GM13977 (cell line): ENCODE results near the gene CKS1B.
"Not testable (repeated sequence)": the region's sequence is repeated elsewhere in the genome, so short reads cannot be mapped to it uniquely, and the experiment has no call there.

ENCODE experiments used
- DNase-seq: peaks from one replicate; pipeline ENCODE4 v3.0.0; 2012; ENCODE audit warnings: low spot score
- CTCF ChIP-seq: IDR thresholded peaks from 2 replicates; pipeline ENCODE4 v1.5.1; 2012; ENCODE audit warnings: mild to moderate bottlenecking, control low read depth; ENCODE audit not compliant: insufficient read depth; ENCODE audit errors: extremely low read depth, missing control alignments
- in situ Hi-C: fragments of 300-500 bp; cut with MboI; formaldehyde crosslinking; loops from one replicate; pipeline ENCODE4 v1.12.0; 2022; ENCODE audit warnings: low sequenced_read_pairs, low pct_unique_long_range_greater_than_20kb, mixed read lengths, inconsistent platforms; ENCODE audit not compliant: unreplicated experiment

Gene CKS1B

GRCh38 chr1:154974808-154975408, 427 bp downstream of the CKS1B start:
- no peak for TF ChIP-seq CTCF
- peak; percentile 89 for DNase-seq
- in situ Hi-C loops: no loop called here

- in situ Hi-C loops: no loop called here
- DNase-seq: peak; percentile 55
- TF ChIP-seq CTCF: no peak
Measured at GRCh38 chr1:154975409-154976059, 1.1 kb downstream of the CKS1B start.

DNA sequence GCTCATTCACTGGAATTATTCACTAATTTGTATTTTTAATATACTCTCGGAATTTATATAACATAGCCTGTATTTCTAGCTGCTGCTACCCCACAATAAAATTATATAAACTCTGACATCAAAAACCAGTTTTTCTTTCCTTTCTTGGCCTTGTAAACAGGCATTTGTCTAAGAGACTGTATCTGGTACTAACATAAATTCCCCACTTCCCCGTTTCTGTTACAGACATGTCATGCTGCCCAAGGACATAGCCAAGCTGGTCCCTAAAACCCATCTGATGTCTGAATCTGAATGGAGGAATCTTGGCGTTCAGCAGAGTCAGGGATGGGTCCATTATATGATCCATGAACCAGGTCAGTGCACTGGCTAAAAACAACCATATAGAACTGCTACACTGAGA, 3.3 kb downstream of the CKS1B start:
- DNase-seq: not testable (repeated sequence)

GRCh38 chr1:154978360-154978759, 3.9 kb downstream of the CKS1B start:
- no peak for TF ChIP-seq CTCF
- DNase-seq: no peak
- in situ Hi-C loops: no loop called here

More for the DNA sequence above, 3.3 kb downstream of the CKS1B start:
- in situ Hi-C loops: not testable (repeated sequence)

GRCh38 chr1:154982341-154982740, 7.9 kb downstream of the CKS1B start:
- TF ChIP-seq CTCF: no peak
- in situ Hi-C loops: no loop called here
- DNase-seq: no peak

DNA sequence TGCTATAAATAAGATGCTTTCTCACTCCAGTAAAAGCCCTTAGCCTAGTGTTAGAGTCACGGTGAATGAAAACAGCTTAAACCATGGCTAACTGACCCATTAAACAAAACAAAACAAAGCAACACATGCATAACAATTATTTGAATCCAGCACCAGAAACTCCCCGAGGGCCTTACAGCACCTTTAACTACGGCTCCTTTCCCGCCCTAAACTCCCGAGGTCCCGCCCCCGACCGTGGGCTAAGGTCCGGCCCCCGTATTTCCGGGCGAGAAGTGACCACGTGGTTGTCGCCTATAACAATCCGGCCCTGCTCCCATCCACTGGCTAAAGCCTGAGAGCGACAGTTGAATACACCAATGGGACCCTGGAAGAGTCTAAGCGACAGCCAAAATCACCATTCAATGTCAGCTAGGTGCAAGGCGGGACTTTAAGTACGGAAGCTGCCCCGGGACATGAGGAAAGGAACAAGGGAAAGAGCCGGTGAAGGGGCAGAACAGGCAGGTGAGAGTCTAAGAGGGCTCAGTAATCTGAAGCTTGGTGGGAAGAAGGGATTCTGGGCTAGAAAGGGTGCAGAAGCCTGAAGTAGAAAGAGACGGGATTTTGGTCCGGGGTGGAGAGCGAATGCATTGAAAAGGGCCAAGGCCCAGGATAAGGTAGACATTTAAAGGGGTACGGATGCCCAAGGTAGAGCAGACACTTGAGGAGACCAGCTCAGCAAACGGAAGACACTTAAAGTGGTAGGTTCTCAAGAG, 8.6 kb downstream of the CKS1B start, which contains the start of gene FLAD1:
TSS of gene FLAD1 (plus strand) at position 448 of the 752 bp plus-strand sequence. CDS start 351 bp downstream, outside the sequence.
- TF ChIP-seq CTCF: no peak
- in situ Hi-C loops: no loop called here
- DNase-seq: peak; percentile 97
